HCT116 (cell line): Measurements from ENCODE around the gene CALML4. TPM values are rescaled to one million over a fixed set of nuclear protein-coding genes. Genes with fewer than 3 reads are reported as not detected.

Source experiments
- ATAC-seq: fragments of 200-7000 bp; cut with Tn5 transposase; 2 replicates; pipeline ENCODE4 v1.9.1; 2020; ENCODE audit warnings: mild to moderate bottlenecking, moderate library complexity
- BruUV-seq: library from RNA; stranded (reverse); fragments of 400-500 nt; replicated peaks from 2 replicates; lab custom pipeline; 2021; lab: Mats Ljungman, UMichigan
- CTCF ChIA-PET: fragments of 300-600 bp; sonication (Branson Sonifier 250); formaldehyde crosslinking; loops from one replicate; lab custom pipeline; 2021; ENCODE audit warnings: antibody characterized with exemption; lab: Charles Lee
- POLR2A ChIA-PET: fragments of 300-600, 350-600 bp; sonication (Branson Sonifier 250); formaldehyde crosslinking; loops from one replicate; lab custom pipeline; 2021; ENCODE audit warnings: antibody characterized with exemption; lab: Charles Lee
- RAD21 ChIA-PET, 2 experiments: fragments of 300-600 bp; sonication (Branson Sonifier 250); formaldehyde crosslinking; loops; one replicate each; lab custom pipeline; 2023; ENCODE audit warnings: low total read pairs in 2 of 2; ENCODE audit not compliant: uncharacterized antibody in 2 of 2, unreplicated experiment in 2 of 2, low non-redundant PET in 1 of 2; lab: Charles Lee
- DNase-seq: peaks from one replicate; pipeline ENCODE4 v3.0.0-alpha.2; 2010; ENCODE audit warnings: low read depth, low spot score
- H2AFZ ChIP-seq: fragments of 200-600 bp; shearing (Covaris generic), sonication (generic); 2 replicates; pipeline ENCODE4 v1.6.1; 2017; ENCODE audit warnings: low read depth, mixed run types, mixed read lengths, antibody characterized with exemption, low read length; ENCODE audit not compliant: poor library complexity, severe bottlenecking
- H3K27ac ChIP-seq: 2 replicates; pipeline ENCODE4 v1.5.1; 2012; ENCODE audit warnings: low read depth, low read length
- H3K27me3 ChIP-seq: fragments of 200-600 bp; sonication (generic); 2 replicates; pipeline ENCODE4 v1.6.1; 2016; ENCODE audit warnings: mixed run types, low read length, mixed read lengths; ENCODE audit not compliant: insufficient read depth
- H3K36me3 ChIP-seq, 2 experiments: fragments of 200-500 bp in 1 of 2; fragments of 200-600 bp in 1 of 2; sonication (Bioruptor generic) in 1 of 2; sonication (generic) in 1 of 2; 2 replicates each; pipeline versions ENCODE4 v1.5.1 to v1.6.1; 2014 to 2016; ENCODE audit warnings: low read length in 2 of 2, inconsistent platforms in 1 of 2, mixed read lengths in 1 of 2, mixed run types in 1 of 2; ENCODE audit not compliant: insufficient read depth in 2 of 2, control insufficient read depth in 1 of 2
- H3K4me1 ChIP-seq, 2 experiments: fragments of 200-600 bp in 1 of 2; sonication (generic) in 1 of 2; 2 replicates each; pipeline versions ENCODE4 v1.5.1 to v1.6.1; 2012 to 2017; ENCODE audit warnings: low read length in 2 of 2, inconsistent platforms in 1 of 2, mild to moderate bottlenecking in 1 of 2, mixed read lengths in 1 of 2, mixed run types in 1 of 2, moderate library complexity in 1 of 2; ENCODE audit not compliant: insufficient read depth in 2 of 2, control insufficient read depth in 1 of 2
- H3K4me2 ChIP-seq: fragments of 200-600 bp; sonication (generic); 2 replicates; pipeline ENCODE4 v1.6.1; 2017; ENCODE audit warnings: mixed run types, low read length, mixed read lengths
- H3K4me3 ChIP-seq, 2 experiments: fragments of 200-600 bp in 1 of 2; sonication (generic) in 1 of 2; replicated peaks in 1 of 2; 2 replicates each; pipeline ENCODE4 v1.5.1; 2011 to 2016; ENCODE audit warnings: low read length in 2 of 2, control low read depth in 1 of 2, low read depth in 1 of 2, mild to moderate bottlenecking in 1 of 2, mixed read lengths in 1 of 2, mixed run types in 1 of 2
- H3K79me2 ChIP-seq: fragments of 200-600 bp; sonication (generic); 2 replicates; pipeline ENCODE4 v1.6.1; 2017; ENCODE audit warnings: mild to moderate bottlenecking, mixed run types, low read length, moderate library complexity, mixed read lengths; ENCODE audit not compliant: insufficient read depth
- H3K9ac ChIP-seq: fragments of 200-600 bp; sonication (generic); 2 replicates; pipeline ENCODE4 v1.6.1; 2016; ENCODE audit warnings: low read length, mixed read lengths
- H3K9me2 ChIP-seq: fragments of 200-600 bp; sonication (generic), shearing (Covaris generic); 2 replicates; pipeline ENCODE4 v1.6.1; 2017; ENCODE audit warnings: mixed run types, mild to moderate bottlenecking, moderate library complexity; ENCODE audit not compliant: insufficient read depth
- H3K9me3 ChIP-seq, 2 experiments: fragments of 200-500 bp in 1 of 2; fragments of 200-600 bp in 1 of 2; sonication (Bioruptor generic) in 1 of 2; sonication (generic) in 1 of 2; 2 replicates each; pipeline ENCODE4 v1.6.1; 2014 to 2017; ENCODE audit warnings: low read length in 2 of 2, mixed read lengths in 2 of 2, inconsistent platforms in 1 of 2, low read depth in 1 of 2, mild to moderate bottlenecking in 1 of 2, mixed run types in 1 of 2, moderate library complexity in 1 of 2; ENCODE audit not compliant: control insufficient read depth in 1 of 2, insufficient read depth in 1 of 2
- H4K20me1 ChIP-seq: fragments of 200-600 bp; sonication (generic), shearing (Covaris generic); 2 replicates; pipeline ENCODE4 v1.6.1; 2017; ENCODE audit warnings: mixed run types, mild to moderate bottlenecking, moderate library complexity; ENCODE audit not compliant: insufficient read depth
- CBX3 ChIP-seq: IDR thresholded peaks from 2 replicates; pipeline ENCODE4 v1.6.1; 2012; ENCODE audit warnings: low read depth
- CEBPB ChIP-seq: IDR thresholded peaks from 2 replicates; pipeline ENCODE4 v1.6.1; 2012; ENCODE audit warnings: low read depth
- CTCF ChIP-seq, 3 experiments: fragments of 200-600 bp in 1 of 3; sonication (generic) in 1 of 3; IDR thresholded peaks in 2 of 3; conservative IDR thresholded peaks in 1 of 3; 2 replicates each; pipeline ENCODE4 v1.5.1; 2012 to 2017; ENCODE audit warnings: low read depth in 2 of 3, low read length in 2 of 3, antibody characterized with exemption in 1 of 3, borderline replicate concordance in 1 of 3, control low read depth in 1 of 3, mild to moderate bottlenecking in 1 of 3, mixed read lengths in 1 of 3, mixed run types in 1 of 3, moderate library complexity in 1 of 3; ENCODE audit not compliant: insufficient read depth in 1 of 3
- EGR1 ChIP-seq: IDR thresholded peaks from 2 replicates; pipeline ENCODE4 v1.6.1; 2012; ENCODE audit warnings: low read depth
- ELF1 ChIP-seq: IDR thresholded peaks from 2 replicates; pipeline ENCODE4 v1.6.1; 2012; ENCODE audit warnings: low read depth, borderline replicate concordance
- EZH2 ChIP-seq: fragments of 200-600 bp; sonication (generic); IDR thresholded peaks from 2 replicates; pipeline ENCODE4 v1.6.1; 2017; ENCODE audit warnings: antibody characterized with exemption, mixed run types
- EZH2phosphoT487 ChIP-seq: fragments of 200-600 bp; IDR thresholded peaks from 2 replicates; pipeline ENCODE4 v1.6.1; 2018; ENCODE audit warnings: antibody characterized with exemption, borderline replicate concordance
- JUND ChIP-seq: IDR thresholded peaks from 2 replicates; pipeline ENCODE4 v1.6.1; 2012
- POLR2A ChIP-seq: IDR thresholded peaks from 2 replicates; pipeline ENCODE4 v1.7.0; 2011; ENCODE audit warnings: borderline replicate concordance; ENCODE audit not compliant: insufficient read depth, insufficient read length; ENCODE audit errors: extremely low read depth
- SIN3A ChIP-seq: IDR thresholded peaks from 2 replicates; pipeline ENCODE4 v1.6.1; 2012; ENCODE audit warnings: low read depth
- SP1 ChIP-seq: IDR thresholded peaks from 2 replicates; pipeline ENCODE4 v1.6.1; 2012; ENCODE audit warnings: low read depth
- TCF7L2 ChIP-seq: IDR thresholded peaks from 2 replicates; pipeline ENCODE4 v1.7.0; 2011; ENCODE audit warnings: borderline replicate concordance, inconsistent platforms; ENCODE audit not compliant: insufficient read depth, insufficient read length; ENCODE audit errors: extremely low read depth
- YY1 ChIP-seq: IDR thresholded peaks from 2 replicates; pipeline ENCODE4 v1.6.1; 2011; ENCODE audit warnings: low read length, low read depth, moderate library complexity, mild to moderate bottlenecking; ENCODE audit not compliant: insufficient replicate concordance; ENCODE audit errors: extremely low read depth
- ZFX ChIP-seq: fragments of 450-650 bp; IDR thresholded peaks from 2 replicates; pipeline ENCODE4 v1.6.1; 2017
- ZNF274 ChIP-seq: fragments of 200-500 bp; sonication (Bioruptor generic); IDR thresholded peaks from 2 replicates; pipeline ENCODE4 v1.6.1; 2014; ENCODE audit warnings: mild to moderate bottlenecking, low read depth, low read length, inconsistent platforms
- intact Hi-C: fragments of 100-400 bp; cut with micrococcal nuclease; formaldehyde crosslinking; loops from 2 replicates; pipeline ENCODE4 v1.10.0; 2022
- total RNA-seq: library from RNA; stranded (reverse); gene quantifications from one replicate; pipeline ENCODE4 v1.2.1, GENCODE V29; 2021; ENCODE audit not compliant: unreplicated experiment
- TF ChIP-seq, protein P1 (sequence below): IDR thresholded peaks from 2 replicates; pipeline ENCODE4 v1.6.1; 2012
- TF ChIP-seq, protein P2 (sequence below): IDR thresholded peaks from 2 replicates; pipeline ENCODE4 v1.6.1; 2012; ENCODE audit warnings: low read depth

The CALML4 gene
- total RNA-seq, 1 experiment from 2014 or later, result 8.5 TPM

DNA sequence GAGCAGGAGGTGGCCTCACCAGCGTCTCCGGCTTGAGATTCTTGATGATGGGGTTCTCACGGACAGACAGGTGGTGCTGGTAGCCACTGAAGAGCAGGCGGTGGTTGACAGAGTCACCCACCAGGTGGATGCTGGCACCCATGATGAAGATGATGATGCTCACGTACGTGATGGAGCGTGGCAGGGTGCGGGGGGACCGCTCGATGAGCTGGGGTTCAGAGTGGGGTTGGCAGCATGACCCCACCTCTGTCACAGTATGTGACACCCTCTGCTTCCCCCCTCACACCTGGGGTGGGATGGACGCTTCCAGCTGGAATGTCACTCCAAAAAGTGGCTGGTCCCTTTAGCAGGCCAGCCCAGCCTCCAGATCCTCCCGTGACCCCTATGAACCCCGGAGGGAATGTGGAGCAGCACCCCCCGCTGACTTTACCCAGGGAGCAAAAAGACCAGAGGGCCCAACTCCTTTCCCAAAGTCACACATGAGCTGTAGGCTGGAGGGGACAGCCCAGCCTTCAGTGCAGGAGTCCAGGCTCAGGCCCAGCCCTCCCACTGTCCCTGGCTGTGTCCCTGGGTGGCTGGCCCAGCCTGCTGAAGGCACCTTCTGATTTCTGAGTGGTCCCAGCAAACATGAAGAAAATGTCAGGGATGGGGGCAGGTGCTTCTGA is 6.7 kb upstream of the CALML4 start:
- no peak for ATAC-seq
- POLR2A ChIA-PET, result no interaction called here

More for the DNA sequence above, 6.7 kb upstream of the CALML4 start:
- H3K36me3 ChIP-seq, result no peaks in the 10 kb centered on the region; a peak in 3 of 4 replicates
- no TSS peak for BruUV-seq
- no peak overlapping the region for H3K4me2 ChIP-seq
- H3K27ac ChIP-seq, result no peak overlapping the region
- no peak overlapping the region for H3K4me3 ChIP-seq
- no peak overlapping the region for H2AFZ ChIP-seq
- H3K9me3 ChIP-seq, result no peaks in the 10 kb centered on the region
- H3K27me3 ChIP-seq, result no peaks in the 10 kb centered on the region
- ChIA-PET RAD21 (no interaction called here), CTCF (no interaction called here)
- H3K4me1 ChIP-seq, result no peaks in the 10 kb centered on the region
- H3K79me2 ChIP-seq, result peaks cover 73% of the 10 kb centered on the region
- no peaks in the 10 kb centered on the region for H3K9me2 ChIP-seq
- H3K9ac ChIP-seq, result no peak overlapping the region
- intact Hi-C loops, result loop anchor here (5.0 kb wide), 1 partner anchor 349 kb away; no protein-coding TSS in a partner anchor
- H4K20me1 ChIP-seq, result peaks cover 5% of the 10 kb centered on the region; the same call in 1 of the 2 replicates
- no peak for DNase-seq
- TF ChIP-seq SIN3A, result no peak
- TF ChIP-seq TCF7L2, result no peak
- TF ChIP-seq, protein P1, sequence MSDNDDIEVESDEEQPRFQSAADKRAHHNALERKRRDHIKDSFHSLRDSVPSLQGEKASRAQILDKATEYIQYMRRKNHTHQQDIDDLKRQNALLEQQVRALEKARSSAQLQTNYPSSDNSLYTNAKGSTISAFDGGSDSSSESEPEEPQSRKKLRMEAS, result no peak
- TF ChIP-seq ZNF274, result no peak
- no peak for TF ChIP-seq EGR1
- no peak for TF ChIP-seq JUND
- no peak for TF ChIP-seq SP1
- no peak for TF ChIP-seq YY1
- no peak for TF ChIP-seq ELF1
- no peak for TF ChIP-seq POLR2A
- TF ChIP-seq, protein P2, sequence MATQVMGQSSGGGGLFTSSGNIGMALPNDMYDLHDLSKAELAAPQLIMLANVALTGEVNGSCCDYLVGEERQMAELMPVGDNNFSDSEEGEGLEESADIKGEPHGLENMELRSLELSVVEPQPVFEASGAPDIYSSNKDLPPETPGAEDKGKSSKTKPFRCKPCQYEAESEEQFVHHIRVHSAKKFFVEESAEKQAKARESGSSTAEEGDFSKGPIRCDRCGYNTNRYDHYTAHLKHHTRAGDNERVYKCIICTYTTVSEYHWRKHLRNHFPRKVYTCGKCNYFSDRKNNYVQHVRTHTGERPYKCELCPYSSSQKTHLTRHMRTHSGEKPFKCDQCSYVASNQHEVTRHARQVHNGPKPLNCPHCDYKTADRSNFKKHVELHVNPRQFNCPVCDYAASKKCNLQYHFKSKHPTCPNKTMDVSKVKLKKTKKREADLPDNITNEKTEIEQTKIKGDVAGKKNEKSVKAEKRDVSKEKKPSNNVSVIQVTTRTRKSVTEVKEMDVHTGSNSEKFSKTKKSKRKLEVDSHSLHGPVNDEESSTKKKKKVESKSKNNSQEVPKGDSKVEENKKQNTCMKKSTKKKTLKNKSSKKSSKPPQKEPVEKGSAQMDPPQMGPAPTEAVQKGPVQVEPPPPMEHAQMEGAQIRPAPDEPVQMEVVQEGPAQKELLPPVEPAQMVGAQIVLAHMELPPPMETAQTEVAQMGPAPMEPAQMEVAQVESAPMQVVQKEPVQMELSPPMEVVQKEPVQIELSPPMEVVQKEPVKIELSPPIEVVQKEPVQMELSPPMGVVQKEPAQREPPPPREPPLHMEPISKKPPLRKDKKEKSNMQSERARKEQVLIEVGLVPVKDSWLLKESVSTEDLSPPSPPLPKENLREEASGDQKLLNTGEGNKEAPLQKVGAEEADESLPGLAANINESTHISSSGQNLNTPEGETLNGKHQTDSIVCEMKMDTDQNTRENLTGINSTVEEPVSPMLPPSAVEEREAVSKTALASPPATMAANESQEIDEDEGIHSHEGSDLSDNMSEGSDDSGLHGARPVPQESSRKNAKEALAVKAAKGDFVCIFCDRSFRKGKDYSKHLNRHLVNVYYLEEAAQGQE, result no peak
- TF ChIP-seq EZH2phosphoT487, result no peak
- no peak for TF ChIP-seq ZFX
- no peak for TF ChIP-seq EZH2
- TF ChIP-seq CEBPB, result no peak
- TF ChIP-seq CTCF (IDR thresholded peaks at IDR 0.05 in 2 of 3, conservative IDR thresholded peaks at IDR 0.05 in 1 of 3; ENCODE audit: borderline replicate concordance in 1 of 3, insufficient read depth in 1 of 3, low read depth in 2 of 3, low read length in 2 of 3), result no peak
- no peak for TF ChIP-seq CBX3
